Caco-2 (cell line): ENCODE data around the gene MYO15A. TPM values are rescaled to one million over a fixed set of nuclear protein-coding genes. Genes with fewer than 3 reads are reported as not detected.
A peak's percentile ranks its signal among the peaks of the same experiment; 100 is the strongest.

Source experiments
- BruUV-seq: library from RNA; stranded (reverse); fragments of 400-500 nt; replicated peaks from 2 replicates; lab custom pipeline; 2021; lab: Mats Ljungman, UMichigan
- CTCF ChIA-PET: fragments of 300-600 bp; sonication (Branson Sonifier 250); formaldehyde crosslinking; loops from one replicate; lab custom pipeline; 2022; ENCODE audit warnings: antibody characterized with exemption; lab: Charles Lee
- POLR2A ChIA-PET: fragments of 300-600 bp; sonication (Branson Sonifier 250); formaldehyde crosslinking; loops from one replicate; lab custom pipeline; 2022; ENCODE audit warnings: antibody characterized with exemption; lab: Charles Lee
- DNase-seq, 2 experiments: peaks; one replicate each; pipeline versions ENCODE4 v3.0.0 to v3.0.0-alpha.2; 2020 to 2022
- H3K27me3 ChIP-seq: replicated peaks from 2 replicates; pipeline ENCODE4 v1.6.0; 2011; ENCODE audit warnings: low read length; ENCODE audit not compliant: control insufficient read depth, insufficient read depth
- H3K36me3 ChIP-seq: 2 replicates; pipeline ENCODE4 v1.5.1; 2011; ENCODE audit warnings: low read length; ENCODE audit not compliant: control insufficient read depth, insufficient read depth
- H3K4me1 ChIP-seq: fragments of 250-450 bp; sonication (Bioruptor Pico); 2 replicates; pipeline ENCODE4 v1.5.1; 2020; ENCODE audit warnings: mild to moderate bottlenecking
- H3K4me3 ChIP-seq: 2 replicates; pipeline ENCODE4 v1.5.1; 2011; ENCODE audit warnings: low read depth, mild to moderate bottlenecking, control low read depth, low read length
- H3K9me3 ChIP-seq: fragments of 250-450 bp; sonication (Bioruptor Pico); 2 replicates; pipeline ENCODE4 v1.5.1; 2020; ENCODE audit warnings: mild to moderate bottlenecking, moderate library complexity
- H3K27ac Mint-ChIP-seq: one replicate; pipeline ENCODE4 v1.8.0; 2022; ENCODE audit warnings: mixed read lengths; ENCODE audit not compliant: unreplicated experiment
- H3K27me3 Mint-ChIP-seq: one replicate; pipeline ENCODE4 v1.8.0; 2022; ENCODE audit warnings: mixed read lengths; ENCODE audit not compliant: insufficient read depth, unreplicated experiment
- H3K36me3 Mint-ChIP-seq: one replicate; pipeline ENCODE4 v1.8.0; 2022; ENCODE audit warnings: mild to moderate bottlenecking, mixed read lengths; ENCODE audit not compliant: insufficient read depth, unreplicated experiment
- H3K4me1 Mint-ChIP-seq: one replicate; pipeline ENCODE4 v1.8.0; 2022; ENCODE audit warnings: low read depth, mixed read lengths; ENCODE audit not compliant: unreplicated experiment
- H3K4me3 Mint-ChIP-seq: one replicate; pipeline ENCODE4 v1.8.0; 2022; ENCODE audit warnings: mild to moderate bottlenecking, moderate library complexity, mixed read lengths; ENCODE audit not compliant: unreplicated experiment
- H3K9me3 Mint-ChIP-seq: one replicate; pipeline ENCODE4 v1.8.0; 2022; ENCODE audit warnings: mixed read lengths; ENCODE audit not compliant: unreplicated experiment
- CTCF ChIP-seq, 2 experiments: fragments of 200-600 bp in 1 of 2; IDR thresholded peaks; 1 replicate in 1 of 2; 2 replicates in 1 of 2; pipeline versions ENCODE4 v1.5.1 to v1.8.0; 2011 to 2022; ENCODE audit warnings: antibody characterized with exemption in 1 of 2, control low read depth in 1 of 2, inconsistent platforms in 1 of 2, low read depth in 1 of 2, low read length in 1 of 2, mild to moderate bottlenecking in 1 of 2, moderate library complexity in 1 of 2; ENCODE audit not compliant: insufficient read depth in 1 of 2, severe bottlenecking in 1 of 2, unreplicated experiment in 1 of 2
- intact Hi-C: fragments of 100-400 bp; cut with micrococcal nuclease; formaldehyde crosslinking; loops from one replicate; pipeline ENCODE4 v1.10.0; 2022; ENCODE audit not compliant: unreplicated experiment
- total RNA-seq: library from RNA; stranded (reverse); gene quantifications from 2 replicates; pipeline ENCODE4 v1.2.3, GENCODE V29; 2022

MYO15A gene
- total RNA-seq, 1 experiment from 2014 or later = not detected

GRCh38 chr17:18107061-18107790, 1.3 kb upstream of the MYO15A start:
- intact Hi-C loops = no loop called here
- BruUV-seq = no TSS peak
- ChIA-PET POLR2A (no interaction called here), CTCF (interaction anchor here (0.6 to 0.8 kb wide), 2 partner anchors 32 to 144 kb away, joined by 4 to 8 read pairs; no protein-coding TSS in a partner anchor)
- Mint-ChIP-seq H3K36me3 (peaks cover 29% of the 10 kb centered on the region), H3K27ac (no peak overlapping the region), H3K27me3 (no peaks in the 10 kb centered on the region), H3K4me3 (no peak overlapping the region), H3K9me3 (no peaks in the 10 kb centered on the region), H3K4me1 (no peaks in the 10 kb centered on the region)
- TF ChIP-seq CTCF (IDR thresholded peaks at IDR 0.05; ENCODE audit: insufficient read depth in 1 of 2, low read depth in 1 of 2, low read length in 1 of 2, severe bottlenecking in 1 of 2, unreplicated experiment in 1 of 2) = no peak
- no peaks in the 10 kb centered on the region for H3K4me1 ChIP-seq
- no peaks in the 10 kb centered on the region for H3K9me3 ChIP-seq
- no peak overlapping the region for H3K4me3 ChIP-seq
- DNase-seq = no peak
- no peaks in the 10 kb centered on the region; the same call in 1 of the 2 replicates for H3K36me3 ChIP-seq
- H3K27me3 ChIP-seq = no peaks in the 10 kb centered on the region

DNA sequence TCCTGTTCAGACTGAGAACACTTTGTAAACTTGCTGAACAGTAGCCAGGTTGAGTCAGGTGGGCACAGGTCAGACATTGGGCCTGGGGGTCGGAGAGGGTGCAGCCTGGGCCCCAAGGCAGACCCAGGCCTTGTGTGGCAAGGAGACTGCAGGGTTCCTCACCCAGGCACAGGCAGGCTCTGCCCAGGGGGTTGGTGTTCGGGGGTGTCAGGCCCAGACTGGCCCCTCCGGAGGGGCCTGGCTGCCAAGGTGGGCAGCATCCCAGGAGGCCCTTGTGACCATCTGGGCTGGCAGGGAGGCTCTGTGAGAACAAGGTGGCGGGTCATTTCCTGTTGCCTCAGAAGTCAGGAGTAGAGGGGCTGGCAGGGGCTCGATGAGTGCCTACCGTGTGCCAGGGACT, 585 bp upstream of the MYO15A start:
- DNase-seq = no peak
- ChIA-PET CTCF (no interaction called here), POLR2A (no interaction called here)
- no peaks in the 10 kb centered on the region for H3K9me3 Mint-ChIP-seq
- no peak overlapping the region for H3K27ac Mint-ChIP-seq
- H3K9me3 ChIP-seq = no peaks in the 10 kb centered on the region
- no peaks in the 10 kb centered on the region for H3K27me3 ChIP-seq
- intact Hi-C loops = no loop called here
- no peaks in the 10 kb centered on the region for H3K4me1 ChIP-seq
- no peaks in the 10 kb centered on the region; the same call in 1 of the 2 replicates for H3K36me3 ChIP-seq
- no peak for TF ChIP-seq CTCF (IDR thresholded peaks at IDR 0.05; ENCODE audit: insufficient read depth in 1 of 2, low read depth in 1 of 2, low read length in 1 of 2, severe bottlenecking in 1 of 2, unreplicated experiment in 1 of 2)
- peaks cover 29% of the 10 kb centered on the region for H3K36me3 Mint-ChIP-seq
- no TSS peak for BruUV-seq
- no peak overlapping the region for H3K4me3 Mint-ChIP-seq
- no peaks in the 10 kb centered on the region for H3K4me1 Mint-ChIP-seq
- H3K27me3 Mint-ChIP-seq = no peaks in the 10 kb centered on the region
- no peak overlapping the region for H3K4me3 ChIP-seq

GRCh38 chr17:18109935-18110485, 1.5 kb downstream of the MYO15A start:
- Histone ChIP-seq H3K27me3 (no peaks in the 10 kb centered on the region), H3K36me3 (no peaks in the 10 kb centered on the region; the same call in 1 of the 2 replicates), H3K4me1 (no peaks in the 10 kb centered on the region), H3K4me3 (no peak overlapping the region), H3K9me3 (no peaks in the 10 kb centered on the region)
- no peaks in the 10 kb centered on the region for H3K27me3 Mint-ChIP-seq
- ChIA-PET POLR2A (no interaction called here), CTCF (interaction anchor here (0.6 kb wide), 1 partner anchor 31 kb away, joined by 3 read pairs; no protein-coding TSS in a partner anchor)
- intact Hi-C loops = no loop called here
- no TSS peak for BruUV-seq
- peaks cover 29% of the 10 kb centered on the region for H3K36me3 Mint-ChIP-seq
- TF ChIP-seq CTCF (IDR thresholded peaks at IDR 0.05; ENCODE audit: insufficient read depth in 1 of 2, low read depth in 1 of 2, low read length in 1 of 2, severe bottlenecking in 1 of 2, unreplicated experiment in 1 of 2) = no peak
- H3K4me3 Mint-ChIP-seq = no peak overlapping the region
- H3K27ac Mint-ChIP-seq = peak overlapping the region; percentile 1
- H3K4me1 Mint-ChIP-seq = no peaks in the 10 kb centered on the region
- no peaks in the 10 kb centered on the region for H3K9me3 Mint-ChIP-seq
- DNase-seq = no peak
